Measurements from ENCODE around the gene FBXL16. TPM values are rescaled to one million over a fixed set of nuclear protein-coding genes. Genes with fewer than 3 reads are reported as not detected.

The FBXL16 gene
- polyA plus RNA-seq, 2 of the 4 experiments (the other 2 are of a cell fraction) = 0.53 to 1.2 TPM

- TF ChIP-seq REST (IDR thresholded peaks at IDR 0.05) (no peak), GATA3 (IDR thresholded peaks at IDR 0.05; ENCODE audit: borderline replicate concordance) (0 out of 2 replicates have a peak, but pooled peaks have one; percentile 5)
These were observed 14.3 kb upstream of the FBXL16 start (continued) for GRCh38 chr16:719815-720446.

GRCh38 chr16:718922-719321, 13.3 kb upstream of the FBXL16 start:
- Histone ChIP-seq H3K27ac (peak overlapping the region; percentile 8 to 98; a peak in 3 of 6 replicates), H3K4me2 (peak overlapping the region; percentile 94), H3K4me1 (peaks cover 57% of the 10 kb centered on the region), H3K4me3 (no peak overlapping the region), H3K9me3 (no peaks in the 10 kb centered on the region)
- POLR2A ChIA-PET = no interaction called here
- DNase-seq (ENCODE audit: low read depth in 1 of 2, low spot score in 1 of 2) (no peak), FAIRE-seq (no peak), ATAC-seq (no peak)
- no peak for TF ChIP-seq BCL3 (IDR thresholded peaks at IDR 0.05)
- peak; percentile 16; the same call in 1 of the 2 replicates for TF ChIP-seq PBX3 (IDR thresholded peaks at IDR 0.05)
- WGBS (ENCODE audit: missing lambda C conversion rate) = 85% methylated on average over 6 of the region's 6 CpGs
- CTCF ChIA-PET = interaction anchor here (3.9 to 28.0 kb wide), 3 partner anchors 4 to 67 kb away, joined by 29 to 656 read pairs (median 656); partner anchors contain the start of genes ANTKMT, CCDC78, CIAO3 and FBXL16

- Histone ChIP-seq H3K4me1 (peaks cover 62% of the 10 kb centered on the region), H3K27ac (peak overlapping the region in 1 of 2 experiments; percentile 99; a peak in 2 of 6 replicates), H3K9me3 (no peaks in the 10 kb centered on the region), H3K4me3 (no peak overlapping the region), H3K4me2 (no peak overlapping the region; the same call in 2 of the 3 replicates)
- 87% methylated on average over 7 of the region's 9 CpGs for WGBS (ENCODE audit: missing lambda C conversion rate)
- no peak for ATAC-seq
- TF ChIP-seq ZNF302 (CRISPR knock-in tag; IDR thresholded peaks at IDR 0.05) (no peak), POLR2A (IDR thresholded peaks at IDR 0.05; ENCODE audit: low read length) (0 out of 2 replicates have a peak, but pooled peaks have one; percentile 23), HOXA7 (CRISPR knock-in tag; IDR thresholded peaks at IDR 0.05) (no peak), GATA3 (IDR thresholded peaks at IDR 0.05; ENCODE audit: borderline replicate concordance) (no peak), HOXB13 (CRISPR knock-in tag; IDR thresholded peaks at IDR 0.05; ENCODE audit: low read depth) (no peak)
- no peak for DNase-seq (ENCODE audit: low read depth in 1 of 2, low spot score in 1 of 2)
- ChIA-PET POLR2A (no interaction called here), CTCF (interaction anchor here (12.2 to 28.0 kb wide), 3 partner anchors 4 to 68 kb away, joined by 169 to 656 read pairs (median 656); partner anchors contain the start of genes ANTKMT, CCDC78, CHTF18 and CIAO3)
- FAIRE-seq = no peak
These were observed 12.8 kb upstream of the FBXL16 start for GRCh38 chr16:718389-718788.

GRCh38 chr16:717450-718245, 12.0 kb upstream of the FBXL16 start:
- Histone ChIP-seq H3K27ac (peak overlapping the region in 1 of 2 experiments; percentile 99; a peak in 3 of 6 replicates), H3K4me3 (no peak overlapping the region), H3K4me1 (peaks cover 67% of the 10 kb centered on the region), H3K9me3 (no peaks in the 10 kb centered on the region), H3K4me2 (peak overlapping the region; percentile 94; the same call in 1 of the 3 replicates)
- DNase-seq (ENCODE audit: low read depth in 1 of 2, low spot score in 1 of 2) (no peak), FAIRE-seq (no peak), ATAC-seq (no peak)
- CTCF ChIA-PET = interaction anchor here (2.1 to 25.1 kb wide), 5 partner anchors 10 to 69 kb away, joined by 7 to 656 read pairs (median 15); partner anchors contain the start of genes ANTKMT, CCDC78, CHTF18 and CIAO3
- POLR2A ChIA-PET = no interaction called here
- WGBS (ENCODE audit: missing lambda C conversion rate) = 88% methylated on average over 30 of the region's 32 CpGs
- no peak for TF ChIP-seq JUNB (IDR thresholded peaks at IDR 0.05)
- no peak for TF ChIP-seq KDM1A (IDR thresholded peaks at IDR 0.05; ENCODE audit: low read depth)
- no peak for TF ChIP-seq POLR2AphosphoS2 (conservative IDR thresholded peaks at IDR 0.05; ENCODE audit: low read length)
- TF ChIP-seq ELK1 (IDR thresholded peaks at IDR 0.05; ENCODE audit: low read depth, low read length) = no peak
- TF ChIP-seq NR3C1 (IDR thresholded peaks at IDR 0.05) = no peak
- no peak for TF ChIP-seq MYC (IDR thresholded peaks at IDR 0.05; ENCODE audit: borderline replicate concordance, low read length)
- TF ChIP-seq MAFK (IDR thresholded peaks at IDR 0.05; ENCODE audit: partially characterized antibody) = no peak
- TF ChIP-seq JUN (IDR thresholded peaks at IDR 0.05) = no peak; a peak in 1 of 5 replicates
- TF ChIP-seq HES2 (IDR thresholded peaks at IDR 0.05) = no peak
- no peak for TF ChIP-seq CBX2 (IDR thresholded peaks at IDR 0.05; ENCODE audit: borderline replicate concordance, low read depth)
- no peak for TF ChIP-seq RFX5 (IDR thresholded peaks at IDR 0.05)
- no peak for TF ChIP-seq MAX (IDR thresholded peaks at IDR 0.05)
- no peak for TF ChIP-seq RAD21 (conservative IDR thresholded peaks at IDR 0.05 in 1 of 2, IDR thresholded peaks at IDR 0.05 in 1 of 2)
- no peak for TF ChIP-seq NFE2L2 (conservative IDR thresholded peaks at IDR 0.05; ENCODE audit: low read length)

Measured in A549 (cell line).